SU-DHL-6 (cell line): ENCODE results near the gene LGSN.

Experiments
- H2AFZ ChIP-seq: fragments of 200-600 bp; sonication (generic); 2 replicates; pipeline ENCODE4 v1.6.1; 2014; ENCODE audit warnings: low read depth, mild to moderate bottlenecking, moderate library complexity, mixed read lengths, antibody characterized with exemption, low read length; ENCODE audit not compliant: severe bottlenecking
- H3F3A ChIP-seq: fragments of 200-600 bp; shearing (Covaris generic); 2 replicates; pipeline ENCODE4 v1.6.0; 2016; ENCODE audit warnings: antibody characterized with exemption, mild to moderate bottlenecking; ENCODE audit not compliant: insufficient read depth
- H3K27ac ChIP-seq: fragments of 200-600 bp; sonication (generic); 2 replicates; pipeline ENCODE4 v1.5.1; 2016; ENCODE audit warnings: low read depth, mild to moderate bottlenecking, low read length, moderate library complexity, mixed read lengths
- H3K27me3 ChIP-seq: fragments of 200-600 bp; sonication (generic), shearing (Covaris generic); 2 replicates; pipeline ENCODE4 v1.6.0; 2014; ENCODE audit warnings: mild to moderate bottlenecking, low read length
- H3K36me3 ChIP-seq: fragments of 200-600 bp; sonication (generic); 2 replicates; pipeline ENCODE4 v1.6.1; 2014; ENCODE audit warnings: mild to moderate bottlenecking, low read length, mixed read lengths
- H3K4me2 ChIP-seq: fragments of 300-600, 200-600 bp; shearing (Covaris generic), sonication (generic); 2 replicates; pipeline ENCODE4 v1.6.0; 2014; ENCODE audit warnings: low read length, low read depth, mild to moderate bottlenecking; ENCODE audit not compliant: poor library complexity, severe bottlenecking
- H3K4me3 ChIP-seq: fragments of 200-600 bp; sonication (generic); 2 replicates; pipeline ENCODE4 v1.5.1; 2014; ENCODE audit warnings: antibody characterized with exemption, low read length, mild to moderate bottlenecking, mixed read lengths; ENCODE audit not compliant: insufficient read depth, poor library complexity, severe bottlenecking
- H3K79me2 ChIP-seq: fragments of 200-600 bp; sonication (generic); 2 replicates; pipeline ENCODE4 v1.6.1; 2014; ENCODE audit warnings: mild to moderate bottlenecking, low read length, moderate library complexity; ENCODE audit not compliant: insufficient read depth
- H3K9ac ChIP-seq: fragments of 200-600 bp; sonication (generic); 2 replicates; pipeline ENCODE4 v1.7.0; 2014; ENCODE audit warnings: mild to moderate bottlenecking, low read length
- H3K9me2 ChIP-seq: fragments of 200-600 bp; sonication (generic); replicated peaks from 2 replicates; pipeline ENCODE4 v1.6.1; 2014; ENCODE audit warnings: low read length; ENCODE audit not compliant: insufficient read depth
- H3K9me3 ChIP-seq: fragments of 200-600 bp; sonication (generic); 2 replicates; pipeline ENCODE4 v1.6.1; 2014; ENCODE audit warnings: low read length, mixed read lengths; ENCODE audit not compliant: insufficient read depth
- H4K20me1 ChIP-seq: fragments of 200-600 bp; sonication (generic); 2 replicates; pipeline ENCODE4 v1.6.1; 2014; ENCODE audit warnings: low read depth, mild to moderate bottlenecking, antibody characterized with exemption, low read length, moderate library complexity, mixed read lengths
- EZH2phosphoT487 ChIP-seq: fragments of 200-600 bp; sonication (generic), shearing (Covaris generic); conservative IDR thresholded peaks from 2 replicates; pipeline ENCODE4 v1.6.1; 2018; ENCODE audit warnings: mild to moderate bottlenecking, antibody characterized with exemption, low read length, moderate library complexity, mixed read lengths
- TF ChIP-seq, protein P1 (sequence below): fragments of 200-600 bp; sonication (generic); IDR thresholded peaks from one replicate; pipeline ENCODE4 v1.5.1; 2017; ENCODE audit warnings: antibody characterized with exemption, mild to moderate bottlenecking, low read length, moderate library complexity; ENCODE audit not compliant: insufficient read depth, poor library complexity, severe bottlenecking

LGSN gene

DNA sequence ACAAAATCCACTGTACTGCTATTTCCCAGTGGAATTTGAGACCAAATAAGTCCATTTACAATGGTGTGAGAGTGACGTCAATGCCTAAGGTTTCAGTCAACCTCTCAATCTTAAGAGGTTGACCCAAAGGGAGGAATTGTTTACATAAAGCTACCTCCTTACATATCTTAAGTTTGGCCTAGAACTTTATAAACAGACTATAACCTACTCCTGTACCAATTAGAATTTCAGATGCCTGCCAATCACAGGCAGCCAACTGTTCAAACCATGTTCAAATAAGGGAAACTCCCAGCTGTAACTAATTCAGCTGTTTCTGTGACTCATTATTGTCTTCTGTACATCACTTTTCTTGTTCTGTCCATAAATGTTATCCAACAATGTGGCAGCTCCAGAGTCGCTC, 14.5 kb downstream of the LGSN start:
- Histone ChIP-seq H4K20me1 (no peaks in the 10 kb centered on the region), H3K79me2 (no peaks in the 10 kb centered on the region), H3K9me2 (no peaks in the 10 kb centered on the region), H3K36me3 (no peaks in the 10 kb centered on the region), H3K27ac (no peak overlapping the region), H3K27me3 (no peaks in the 10 kb centered on the region), H3F3A (no peaks in the 10 kb centered on the region), H3K4me2 (no peak overlapping the region), H2AFZ (no peak overlapping the region), H3K9ac (no peak overlapping the region), H3K4me3 (no peak overlapping the region), H3K9me3 (no peaks in the 10 kb centered on the region)
- TF ChIP-seq EZH2phosphoT487, result no peak
- TF ChIP-seq, protein P1, sequence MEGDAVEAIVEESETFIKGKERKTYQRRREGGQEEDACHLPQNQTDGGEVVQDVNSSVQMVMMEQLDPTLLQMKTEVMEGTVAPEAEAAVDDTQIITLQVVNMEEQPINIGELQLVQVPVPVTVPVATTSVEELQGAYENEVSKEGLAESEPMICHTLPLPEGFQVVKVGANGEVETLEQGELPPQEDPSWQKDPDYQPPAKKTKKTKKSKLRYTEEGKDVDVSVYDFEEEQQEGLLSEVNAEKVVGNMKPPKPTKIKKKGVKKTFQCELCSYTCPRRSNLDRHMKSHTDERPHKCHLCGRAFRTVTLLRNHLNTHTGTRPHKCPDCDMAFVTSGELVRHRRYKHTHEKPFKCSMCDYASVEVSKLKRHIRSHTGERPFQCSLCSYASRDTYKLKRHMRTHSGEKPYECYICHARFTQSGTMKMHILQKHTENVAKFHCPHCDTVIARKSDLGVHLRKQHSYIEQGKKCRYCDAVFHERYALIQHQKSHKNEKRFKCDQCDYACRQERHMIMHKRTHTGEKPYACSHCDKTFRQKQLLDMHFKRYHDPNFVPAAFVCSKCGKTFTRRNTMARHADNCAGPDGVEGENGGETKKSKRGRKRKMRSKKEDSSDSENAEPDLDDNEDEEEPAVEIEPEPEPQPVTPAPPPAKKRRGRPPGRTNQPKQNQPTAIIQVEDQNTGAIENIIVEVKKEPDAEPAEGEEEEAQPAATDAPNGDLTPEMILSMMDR, result no peak

DNA sequence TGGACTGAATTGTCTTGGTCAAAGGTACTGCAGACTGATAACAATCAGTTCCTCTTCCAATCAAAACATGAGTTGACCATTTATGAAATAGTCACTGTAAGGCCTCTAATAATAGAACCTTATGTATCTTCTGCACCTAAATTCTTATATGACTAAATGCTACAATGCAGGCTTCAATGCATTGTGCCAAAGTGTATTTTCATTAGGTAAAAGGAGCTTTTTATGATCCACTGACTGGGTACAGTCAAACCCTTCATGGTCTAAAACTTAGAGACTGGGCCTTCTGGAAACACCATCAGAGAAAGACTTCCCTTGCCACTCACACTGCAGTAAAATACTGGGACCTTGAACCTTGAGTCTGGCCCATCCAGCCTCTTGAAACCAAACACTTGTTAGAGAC, 16.3 kb downstream of the LGSN start:
- H3K27ac ChIP-seq, result no peak overlapping the region
- no peaks in the 10 kb centered on the region for H3K27me3 ChIP-seq
- H3K9ac ChIP-seq, result no peak overlapping the region
- no peaks in the 10 kb centered on the region for H3K36me3 ChIP-seq
- H3K4me3 ChIP-seq, result no peak overlapping the region
- H4K20me1 ChIP-seq, result no peaks in the 10 kb centered on the region
- no peaks in the 10 kb centered on the region for H3K79me2 ChIP-seq
- TF ChIP-seq, protein P1, result no peak
- no peak for TF ChIP-seq EZH2phosphoT487
- H3K9me3 ChIP-seq, result no peaks in the 10 kb centered on the region
- H3F3A ChIP-seq, result no peaks in the 10 kb centered on the region
- H2AFZ ChIP-seq, result no peak overlapping the region
- no peak overlapping the region for H3K4me2 ChIP-seq
- H3K9me2 ChIP-seq, result no peaks in the 10 kb centered on the region

- no peaks in the 10 kb centered on the region for H3K79me2 ChIP-seq
- H3F3A ChIP-seq, result no peaks in the 10 kb centered on the region
- no peak overlapping the region for H3K4me2 ChIP-seq
- H3K27me3 ChIP-seq, result no peaks in the 10 kb centered on the region
- no peak for TF ChIP-seq EZH2phosphoT487
- TF ChIP-seq, protein P1, result no peak
- H3K9ac ChIP-seq, result no peak overlapping the region
- no peaks in the 10 kb centered on the region for H3K9me2 ChIP-seq
- no peaks in the 10 kb centered on the region for H3K36me3 ChIP-seq
- no peak overlapping the region for H2AFZ ChIP-seq
- no peaks in the 10 kb centered on the region for H3K9me3 ChIP-seq
- H3K4me3 ChIP-seq, result no peak overlapping the region
- H4K20me1 ChIP-seq, result no peaks in the 10 kb centered on the region
- H3K27ac ChIP-seq, result no peak overlapping the region
Measured at GRCh38 chr6:63299667-63300066, 20.1 kb downstream of the LGSN start.
